Activated naive CD4-positive, alpha-beta T cell treated with anti-CD3 and anti-CD28 coated beads, Interleukin-2, amount 50 U/mL, for 72 hours (primary cell): Measurements from ENCODE around the gene ING2. TPM values are rescaled to one million over a fixed set of nuclear protein-coding genes. Genes with fewer than 3 reads are reported as not detected.

Experiments used
- ATAC-seq, 2 donors: fragments of 150-1000 bp; cut with Tn5 transposase; 2 replicates each; pipeline ENCODE4 v1.10.0; 2021; ENCODE audit warnings: mild to moderate bottlenecking in 2 of 2, moderate library complexity in 2 of 2
- DNase-seq, 2 donors: peaks; one replicate each; pipeline ENCODE4 v3.0.0; 2021 to 2022; ENCODE audit warnings: low spot score in 2 of 2
- H3K27ac Mint-ChIP-seq, 2 donors: one replicate each; pipeline ENCODE4 v1.8.0; 2022; ENCODE audit warnings: mild to moderate bottlenecking in 2 of 2, mixed read lengths in 2 of 2
- H3K36me3 Mint-ChIP-seq, 2 donors: one replicate each; pipeline ENCODE4 v1.8.0; 2022; ENCODE audit warnings: mixed read lengths in 2 of 2
- H3K9me3 Mint-ChIP-seq, 2 donors: one replicate each; pipeline ENCODE4 v1.8.0; 2022; ENCODE audit warnings: mixed read lengths in 2 of 2
- total RNA-seq, 2 donors: library from RNA; stranded (reverse); gene quantifications; one replicate each; pipeline ENCODE4 v1.2.3, GENCODE V29; 2022

The ING2 gene
- total RNA-seq, 2 donors from 2014 or later = 18.8 to 21.3 TPM

DNA sequence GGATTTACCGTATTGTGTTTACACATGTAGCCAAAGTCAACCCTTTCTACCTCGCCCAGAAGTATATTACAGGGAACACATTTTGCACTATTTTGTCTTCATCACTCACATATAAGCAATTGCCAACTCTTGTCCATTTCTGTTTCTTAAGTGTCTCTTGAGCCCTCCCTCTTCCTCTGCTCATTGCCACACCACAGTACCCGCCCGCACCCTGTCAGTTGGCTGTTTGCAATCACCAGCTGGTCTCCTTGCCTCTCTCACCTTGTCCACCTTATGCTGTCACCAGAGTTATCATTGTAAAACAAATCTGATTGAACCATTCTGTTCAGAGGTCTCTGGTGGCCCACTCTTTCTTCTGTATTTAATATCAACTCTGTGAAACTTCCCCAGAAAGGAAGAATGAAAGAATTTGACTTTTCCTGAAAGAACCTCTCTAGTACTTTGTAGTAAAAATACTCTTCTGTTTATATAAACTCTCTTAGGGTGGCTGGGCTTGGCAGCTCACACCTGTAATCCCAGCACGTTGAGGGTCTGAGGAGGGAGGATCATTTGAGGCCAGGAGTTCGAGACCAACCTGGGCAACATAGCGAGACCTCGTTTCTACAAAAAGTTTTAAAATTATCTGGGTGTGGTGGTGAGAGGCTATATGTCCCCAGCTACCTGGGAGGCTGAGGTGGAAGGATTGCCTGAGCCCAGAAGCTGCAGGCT lies 50.2 kb downstream of the ING2 start:
- no peak for ATAC-seq
- DNase-seq = no peak
- no peaks in the 10 kb centered on the region for H3K36me3 Mint-ChIP-seq
- H3K27ac Mint-ChIP-seq = peak overlapping the region in 1 of 2 donors; percentile 7
- H3K9me3 Mint-ChIP-seq = peaks cover 8 to 9% of the 10 kb centered on the region in 2 donors

DNA sequence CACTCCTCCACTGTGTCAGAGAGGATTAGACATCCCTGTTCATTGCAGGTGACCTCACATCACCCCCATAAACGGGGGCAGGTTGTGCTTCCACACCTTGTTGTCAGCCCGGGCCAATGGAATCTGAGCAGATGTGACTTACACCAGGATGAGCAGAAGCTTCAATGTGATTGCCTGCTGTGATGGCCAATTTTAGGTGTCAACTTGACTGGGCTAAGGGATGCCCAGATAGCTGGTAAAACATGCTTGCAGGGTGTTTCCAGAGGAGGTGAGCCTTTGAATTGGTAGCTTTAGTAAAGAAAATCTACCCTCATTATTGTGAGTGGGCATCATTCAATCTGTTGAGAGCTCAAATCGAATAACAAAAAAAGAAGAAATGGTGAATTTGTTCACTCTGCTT lies 52.1 kb downstream of the ING2 start:
- ATAC-seq (no peak), DNase-seq (no peak)
- Mint-ChIP-seq H3K27ac (no peak overlapping the region), H3K9me3 (peaks cover 8 to 9% of the 10 kb centered on the region in 2 donors), H3K36me3 (no peaks in the 10 kb centered on the region)

DNA sequence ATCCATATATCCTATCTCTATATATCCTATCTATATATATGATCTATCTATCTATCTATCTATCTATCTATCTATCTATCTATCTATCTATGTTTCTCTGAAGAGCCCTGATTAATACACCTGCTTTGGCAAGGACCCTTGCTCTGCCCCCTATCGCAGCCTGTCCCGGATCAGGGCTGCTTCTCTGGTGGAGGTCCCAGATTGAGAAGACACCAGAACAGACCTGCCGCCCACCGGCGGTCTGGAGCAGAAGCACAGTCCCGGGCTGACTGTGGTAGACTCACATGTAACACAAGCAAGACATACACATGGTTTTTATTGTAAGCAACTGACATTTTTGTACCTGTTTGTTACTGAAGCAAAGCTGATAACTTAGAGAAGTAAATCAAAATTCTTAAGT lies 52.8 kb downstream of the ING2 start:
- Mint-ChIP-seq H3K9me3 (peaks cover 4% of the 10 kb centered on the region in 2 donors), H3K36me3 (no peaks in the 10 kb centered on the region), H3K27ac (no peak overlapping the region)
- no peak for ATAC-seq
- no peak for DNase-seq

DNA sequence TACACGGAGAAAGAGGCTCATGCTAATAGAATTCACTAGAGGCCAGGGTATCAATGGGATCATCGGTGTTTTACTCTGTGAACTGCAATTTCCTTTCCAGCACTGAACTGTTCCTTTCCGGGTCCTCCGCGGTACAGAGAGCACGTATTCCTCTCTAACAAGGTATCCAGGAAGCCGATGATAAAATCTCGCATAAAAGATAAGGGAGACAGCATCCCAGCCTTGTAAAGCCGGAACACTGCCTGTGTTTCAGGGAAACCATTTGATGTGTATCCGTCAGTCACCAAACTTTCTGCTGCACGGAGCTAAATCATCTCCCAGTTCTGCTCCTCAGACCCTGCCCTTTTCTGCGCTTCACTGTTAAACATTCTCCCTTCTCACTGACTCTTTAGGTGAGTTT lies 54.0 kb downstream of the ING2 start:
- Mint-ChIP-seq H3K9me3 (no peaks in the 10 kb centered on the region), H3K27ac (no peak overlapping the region), H3K36me3 (no peaks in the 10 kb centered on the region)
- no peak for DNase-seq
- ATAC-seq = no peak

DNA sequence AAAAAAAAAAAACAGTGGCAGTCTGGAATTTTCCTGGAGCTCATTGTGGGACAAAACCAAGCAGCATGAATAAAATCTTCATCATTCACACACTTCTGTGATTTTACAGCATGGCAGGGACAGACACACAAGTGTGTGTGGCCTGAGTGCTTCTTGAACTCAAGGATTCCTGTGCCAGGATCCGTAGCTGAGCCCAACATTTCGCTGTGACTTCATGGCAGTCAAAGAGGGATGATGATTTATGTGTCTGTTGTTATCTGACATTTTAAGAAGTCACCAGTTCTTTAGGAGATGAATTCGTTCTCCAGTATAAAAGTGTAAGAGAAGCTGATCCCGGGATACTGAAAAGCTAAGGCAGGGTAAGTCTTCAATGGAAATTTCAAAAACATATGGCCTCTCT lies 57.0 kb downstream of the ING2 start:
- ATAC-seq (no peak), DNase-seq (no peak)
- Mint-ChIP-seq H3K36me3 (no peaks in the 10 kb centered on the region), H3K27ac (no peak overlapping the region), H3K9me3 (no peaks in the 10 kb centered on the region)

Other genes starting within 250 kb of the ING2 start
- gene CLDN22, start 184.8 kb upstream of the ING2 start, total RNA-seq = not detected
- not detected for gene CLDN24, start 182.6 kb upstream of the ING2 start, total RNA-seq
- 10 to 100 TPM; 22.1 to 34.1 TPM for gene CDKN2AIP, start 60.4 kb upstream of the ING2 start, total RNA-seq
- 10 to 100 TPM; 14.2 to 16.7 TPM for gene RWDD4, start 154.1 kb downstream of the ING2 start, total RNA-seq
- gene TRAPPC11, start 154.2 kb downstream of the ING2 start, total RNA-seq = 10 to 100 TPM; 31.5 to 37.2 TPM